ENCODE results near the gene TRIM72. TPM values are rescaled to one million over a fixed set of nuclear protein-coding genes. Genes with fewer than 3 reads are reported as not detected.
"Not testable (repeated sequence)": the region's sequence is repeated elsewhere in the genome, so short reads cannot be mapped to it uniquely, and the experiment has no call there.

The TRIM72 gene
- total RNA-seq, 5 donors from 2014 or later (not counting 1 experiment from before 2014, with no cell fraction given): 0.03 to 0.09 (median 0.09) TPM; not detected in 2

DNA sequence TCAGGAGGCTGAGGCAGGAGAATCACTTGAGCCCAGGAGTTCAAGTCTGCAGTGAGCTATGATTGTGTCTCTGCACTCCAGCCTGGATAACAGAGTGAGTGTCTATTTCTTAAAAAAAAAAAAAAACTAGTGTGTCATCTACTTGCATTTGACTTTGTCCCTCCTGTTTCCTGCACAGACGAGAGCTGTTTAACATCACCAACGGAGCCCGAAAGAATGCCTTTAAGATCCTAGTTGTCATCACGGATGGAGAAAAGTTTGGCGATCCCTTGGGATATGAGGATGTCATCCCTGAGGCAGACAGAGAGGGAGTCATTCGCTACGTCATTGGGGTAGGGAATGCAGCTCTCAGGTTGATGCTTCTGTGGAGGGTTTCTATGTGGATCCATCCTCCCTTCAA lies 59.3 kb downstream of the TRIM72 start:
- no peak for ATAC-seq (replicated peaks in 1 of 4)
- no peak overlapping the region for H3K27ac ChIP-seq (ENCODE audit: low read length)
- ChIA-PET CTCF (no interaction called here), POLR2A (no interaction called here)
- H3K36me3 ChIP-seq (ENCODE audit: control insufficient read depth in 2 of 2, extremely low read depth in 1 of 2, insufficient read depth in 1 of 2, low read length in 1 of 2): peaks cover 0 to 7% of the 10 kb centered on the region in 2 donors
- no peaks in the 10 kb centered on the region for H3K27me3 ChIP-seq (replicated peaks in 1 of 2; ENCODE audit: control insufficient read depth in 2 of 2, extremely low read depth in 1 of 2, insufficient read depth in 2 of 2, low read length in 1 of 2)
- Mint-ChIP-seq H3K4me1 (no peaks in the 10 kb centered on the region), H3K36me3 (peaks cover 3% of the 10 kb centered on the region), H3K9me3 (no peaks in the 10 kb centered on the region), H3K27me3 (peaks cover 3 to 5% of the 10 kb centered on the region in 2 donors), H3K4me3 (no peak overlapping the region), H3K27ac (no peak overlapping the region)
- H3K4me1 ChIP-seq (ENCODE audit: control insufficient read depth in 1 of 2, extremely low read depth in 1 of 2, insufficient read depth in 2 of 2, low read length in 2 of 2): no peaks in the 10 kb centered on the region
- DNase-seq: no peak
- WGBS (ENCODE audit: insufficient coverage): 100% methylated on average over 3 of the region's 7 CpGs
- no peaks in the 10 kb centered on the region for H3K9me3 ChIP-seq
- no peak overlapping the region for H3K4me3 ChIP-seq (ENCODE audit: control insufficient read depth in 1 of 2, extremely low read depth in 1 of 2, low read length in 1 of 2)

DNA sequence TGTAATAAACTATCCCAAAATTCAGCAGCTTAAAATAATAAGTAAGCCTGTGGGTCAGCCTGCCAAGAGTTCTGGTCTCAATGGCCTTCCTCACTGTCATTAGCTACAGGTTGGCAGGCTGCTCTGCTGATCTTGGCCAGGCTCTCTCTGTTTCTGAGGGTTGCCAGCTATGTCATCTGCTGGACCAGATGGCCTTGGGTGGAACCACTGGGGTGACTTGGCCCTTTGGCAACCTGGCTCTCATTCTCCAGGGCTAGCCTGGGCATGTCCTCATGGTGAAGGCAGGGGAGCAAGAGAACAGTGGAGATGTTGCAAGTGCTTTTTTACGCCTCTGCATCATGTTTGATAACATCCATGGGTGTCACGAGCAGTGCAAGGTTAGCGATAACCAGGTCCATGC lies 59.8 kb downstream of the TRIM72 start:
- H3K36me3 ChIP-seq (ENCODE audit: control insufficient read depth in 2 of 2, extremely low read depth in 1 of 2, insufficient read depth in 1 of 2, low read length in 1 of 2): peaks cover 0 to 7% of the 10 kb centered on the region in 2 donors
- no peaks in the 10 kb centered on the region for H3K27me3 ChIP-seq (replicated peaks in 1 of 2; ENCODE audit: control insufficient read depth in 2 of 2, extremely low read depth in 1 of 2, insufficient read depth in 2 of 2, low read length in 1 of 2)
- WGBS (ENCODE audit: insufficient coverage): 93% methylated on average over 3 of the region's 3 CpGs
- POLR2A ChIA-PET: no interaction called here
- H3K4me1 Mint-ChIP-seq: no peaks in the 10 kb centered on the region
- H3K27me3 Mint-ChIP-seq: peaks cover 3 to 5% of the 10 kb centered on the region in 2 donors
- no peak overlapping the region for H3K4me3 Mint-ChIP-seq
- no peak overlapping the region for H3K4me3 ChIP-seq (ENCODE audit: control insufficient read depth in 1 of 2, extremely low read depth in 1 of 2, low read length in 1 of 2)
- H3K9me3 Mint-ChIP-seq: no peaks in the 10 kb centered on the region
- no peaks in the 10 kb centered on the region for H3K4me1 ChIP-seq (ENCODE audit: control insufficient read depth in 1 of 2, extremely low read depth in 1 of 2, insufficient read depth in 2 of 2, low read length in 2 of 2)
- H3K27ac Mint-ChIP-seq: no peak overlapping the region
- H3K36me3 Mint-ChIP-seq: peaks cover under 1% of the 10 kb centered on the region
- DNase-seq: no peak
- no peak for ATAC-seq (replicated peaks in 1 of 4)
- no peak overlapping the region for H3K27ac ChIP-seq (ENCODE audit: low read length)
- H3K9me3 ChIP-seq: no peaks in the 10 kb centered on the region
- CTCF ChIA-PET: no interaction called here

DNA sequence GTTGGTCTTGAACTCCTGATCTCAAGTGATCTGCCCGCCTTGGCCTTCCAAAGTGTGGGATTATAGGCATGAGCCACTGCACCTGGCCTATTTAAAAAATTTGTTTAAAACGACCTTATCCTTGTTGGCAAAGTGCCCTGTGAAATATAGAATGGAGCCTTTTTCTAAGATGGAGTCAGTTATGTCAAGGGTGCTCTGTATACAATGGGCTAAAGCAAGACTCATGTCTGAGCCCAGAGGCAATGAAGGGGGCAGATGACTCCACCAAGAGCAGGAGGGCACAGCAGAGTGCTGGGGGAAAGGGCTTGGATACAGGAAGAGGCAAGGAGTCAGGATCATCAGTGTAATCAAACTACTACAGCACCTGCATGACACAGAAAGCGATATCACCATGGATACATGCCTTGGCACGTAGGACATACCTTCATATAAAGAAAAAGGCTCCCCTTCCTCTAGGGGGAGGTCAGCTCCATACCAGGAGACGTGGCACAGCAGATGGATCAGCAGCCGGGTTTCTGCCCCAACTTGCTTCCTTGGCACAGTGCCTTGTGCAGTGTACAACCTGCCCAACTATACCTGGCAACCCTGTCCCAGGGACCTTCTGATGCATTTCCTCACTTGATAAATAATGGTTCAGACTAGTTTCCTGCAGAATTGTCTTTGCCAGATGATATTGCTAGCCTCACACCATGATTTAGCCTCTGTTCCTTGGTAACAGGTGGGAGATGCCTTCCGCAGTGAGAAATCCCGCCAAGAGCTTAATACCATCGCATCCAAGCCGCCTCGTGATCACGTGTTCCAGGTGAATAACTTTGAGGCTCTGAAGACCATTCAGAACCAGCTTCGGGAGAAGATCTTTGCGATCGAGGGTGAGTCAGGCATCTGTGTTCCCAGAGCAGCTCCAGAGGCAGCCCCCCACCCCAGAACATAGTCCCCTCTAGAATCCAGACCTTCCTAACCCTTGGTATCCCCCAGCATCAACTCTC lies 61.2 kb downstream of the TRIM72 start:
- H3K36me3 ChIP-seq (ENCODE audit: control insufficient read depth in 2 of 2, extremely low read depth in 1 of 2, insufficient read depth in 1 of 2, low read length in 1 of 2): peaks cover 0 to 7% of the 10 kb centered on the region in 2 donors
- H3K27ac ChIP-seq (ENCODE audit: low read length): no peak overlapping the region
- ChIA-PET POLR2A (no interaction called here), CTCF (no interaction called here)
- Mint-ChIP-seq H3K27me3 (peaks cover 0 to 5% of the 10 kb centered on the region in 2 donors), H3K27ac (no peak overlapping the region), H3K36me3 (no peaks in the 10 kb centered on the region), H3K9me3 (no peaks in the 10 kb centered on the region), H3K4me1 (no peaks in the 10 kb centered on the region), H3K4me3 (no peak overlapping the region)
- no peaks in the 10 kb centered on the region for H3K27me3 ChIP-seq (replicated peaks in 1 of 2; ENCODE audit: control insufficient read depth in 2 of 2, extremely low read depth in 1 of 2, insufficient read depth in 2 of 2, low read length in 1 of 2)
- H3K9me3 ChIP-seq: no peaks in the 10 kb centered on the region
- no peak for DNase-seq
- H3K4me1 ChIP-seq (ENCODE audit: control insufficient read depth in 1 of 2, extremely low read depth in 1 of 2, insufficient read depth in 2 of 2, low read length in 2 of 2): no peaks in the 10 kb centered on the region
- no peak for ATAC-seq (replicated peaks in 1 of 4)
- 81% methylated on average over 14 of the region's 15 CpGs for WGBS (ENCODE audit: insufficient coverage)
- H3K4me3 ChIP-seq (ENCODE audit: control insufficient read depth in 1 of 2, extremely low read depth in 1 of 2, low read length in 1 of 2): no peak overlapping the region

- ChIA-PET CTCF (no interaction called here), POLR2A (no interaction called here)
- ATAC-seq (replicated peaks in 1 of 4) (no peak), DNase-seq (no peak)
- Mint-ChIP-seq H3K4me1 (no peaks in the 10 kb centered on the region), H3K27ac (no peak overlapping the region), H3K9me3 (no peaks in the 10 kb centered on the region), H3K4me3 (no peak overlapping the region), H3K36me3 (no peaks in the 10 kb centered on the region), H3K27me3 (peaks cover 2 to 7% of the 10 kb centered on the region in 2 donors)
- Histone ChIP-seq H3K36me3 (ENCODE audit: control insufficient read depth in 2 of 2, extremely low read depth in 1 of 2, insufficient read depth in 1 of 2, low read length in 1 of 2) (peaks cover 0 to 7% of the 10 kb centered on the region in 2 donors), H3K27ac (ENCODE audit: low read length) (no peak overlapping the region), H3K4me1 (ENCODE audit: control insufficient read depth in 1 of 2, extremely low read depth in 1 of 2, insufficient read depth in 2 of 2, low read length in 2 of 2) (no peaks in the 10 kb centered on the region), H3K4me3 (ENCODE audit: control insufficient read depth in 1 of 2, extremely low read depth in 1 of 2, low read length in 1 of 2) (no peak overlapping the region), H3K9me3 (no peaks in the 10 kb centered on the region), H3K27me3 (replicated peaks in 1 of 2; ENCODE audit: control insufficient read depth in 2 of 2, extremely low read depth in 1 of 2, insufficient read depth in 2 of 2, low read length in 1 of 2) (no peaks in the 10 kb centered on the region)
- 60% methylated on average over 1 of the region's 5 CpGs for WGBS (ENCODE audit: insufficient coverage)
These were observed 62.7 kb downstream of the TRIM72 start for GRCh38 chr16:31276600-31276999.

DNA sequence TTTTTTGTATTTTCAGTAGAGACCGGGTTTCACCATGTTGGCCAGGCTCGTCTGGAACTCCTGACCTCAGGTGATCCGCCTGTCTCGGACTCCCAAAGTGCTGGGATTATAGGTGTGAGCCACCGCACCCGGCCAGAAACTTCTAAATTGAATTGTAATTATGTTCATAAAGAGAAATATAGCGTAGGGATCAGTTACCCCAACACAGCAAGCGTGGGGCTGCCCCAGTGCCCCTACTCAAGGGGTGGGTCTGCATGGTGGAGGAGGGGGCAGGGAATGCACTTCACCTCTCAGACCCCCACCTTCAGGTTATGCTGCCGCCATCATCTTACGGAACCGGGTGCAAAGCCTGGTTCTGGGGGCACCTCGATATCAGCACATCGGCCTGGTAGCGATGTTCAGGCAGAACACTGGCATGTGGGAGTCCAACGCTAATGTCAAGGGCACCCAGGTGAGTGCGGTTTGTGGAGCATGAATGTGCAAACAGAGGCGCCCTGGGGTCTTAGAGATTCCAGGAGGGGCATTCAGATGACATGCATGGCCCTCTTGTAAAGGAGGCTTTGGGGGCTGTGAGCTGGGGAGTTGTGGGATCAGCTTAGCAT lies 63.8 kb downstream of the TRIM72 start:
- Histone ChIP-seq H3K27me3 (replicated peaks in 1 of 2; ENCODE audit: control insufficient read depth in 2 of 2, extremely low read depth in 1 of 2, insufficient read depth in 2 of 2, low read length in 1 of 2) (no peaks in the 10 kb centered on the region), H3K9me3 (no peaks in the 10 kb centered on the region), H3K27ac (ENCODE audit: low read length) (no peak overlapping the region), H3K4me3 (ENCODE audit: control insufficient read depth in 1 of 2, extremely low read depth in 1 of 2, low read length in 1 of 2) (no peak overlapping the region), H3K4me1 (ENCODE audit: control insufficient read depth in 1 of 2, extremely low read depth in 1 of 2, insufficient read depth in 2 of 2, low read length in 2 of 2) (no peaks in the 10 kb centered on the region), H3K36me3 (ENCODE audit: control insufficient read depth in 2 of 2, extremely low read depth in 1 of 2, insufficient read depth in 1 of 2, low read length in 1 of 2) (peaks cover 0 to 7% of the 10 kb centered on the region in 2 donors)
- ATAC-seq (replicated peaks in 1 of 4): no peak
- no peaks in the 10 kb centered on the region for H3K9me3 Mint-ChIP-seq
- H3K36me3 Mint-ChIP-seq: no peaks in the 10 kb centered on the region
- H3K4me1 Mint-ChIP-seq: no peaks in the 10 kb centered on the region
- H3K4me3 Mint-ChIP-seq: no peak overlapping the region
- no peak for DNase-seq
- CTCF ChIA-PET: interaction anchor here in 1 of 2 donors (0.6 kb wide), 1 partner anchor 108 kb away, joined by 3 read pairs; no protein-coding TSS in a partner anchor
- POLR2A ChIA-PET: no interaction called here
- H3K27me3 Mint-ChIP-seq: peaks cover 2 to 5% of the 10 kb centered on the region in 2 donors
- no peak overlapping the region for H3K27ac Mint-ChIP-seq
- 94% methylated on average over 10 of the region's 17 CpGs for WGBS (ENCODE audit: insufficient coverage)

- WGBS (ENCODE audit: insufficient coverage): no CpG with 5 or more reads among the region's 4 CpGs
- H3K4me1 Mint-ChIP-seq, H3K36me3 Mint-ChIP-seq: not testable (repeated sequence)
These were observed 64.9 kb downstream of the TRIM72 start for GRCh38 chr16:31278853-31279252.

More at GRCh38 chr16:31278853-31279252, 64.9 kb downstream of the TRIM72 start:
- DNase-seq; POLR2A ChIA-PET; H3K36me3 ChIP-seq (ENCODE audit: control insufficient read depth in 2 of 2, extremely low read depth in 1 of 2, insufficient read depth in 1 of 2, low read length in 1 of 2); H3K4me3 ChIP-seq (ENCODE audit: control insufficient read depth in 1 of 2, extremely low read depth in 1 of 2, low read length in 1 of 2); H3K27me3 Mint-ChIP-seq; ATAC-seq (replicated peaks in 1 of 4); CTCF ChIA-PET; H3K27ac Mint-ChIP-seq; H3K4me3 Mint-ChIP-seq; H3K27me3 ChIP-seq (replicated peaks in 1 of 2; ENCODE audit: control insufficient read depth in 2 of 2, extremely low read depth in 1 of 2, insufficient read depth in 2 of 2, low read length in 1 of 2); H3K4me1 ChIP-seq (ENCODE audit: control insufficient read depth in 1 of 2, extremely low read depth in 1 of 2, insufficient read depth in 2 of 2, low read length in 2 of 2); H3K27ac ChIP-seq (ENCODE audit: low read length); H3K9me3 ChIP-seq; H3K9me3 Mint-ChIP-seq: not testable (repeated sequence)
